ENCODE measurements around the gene OR4K2. TPM values are rescaled to one million over a fixed set of nuclear protein-coding genes. Genes with fewer than 3 reads are reported as not detected.
"Not testable (repeated sequence)": the region's sequence is repeated elsewhere in the genome, so short reads cannot be mapped to it uniquely, and the experiment has no call there.

The OR4K2 gene, protein sequence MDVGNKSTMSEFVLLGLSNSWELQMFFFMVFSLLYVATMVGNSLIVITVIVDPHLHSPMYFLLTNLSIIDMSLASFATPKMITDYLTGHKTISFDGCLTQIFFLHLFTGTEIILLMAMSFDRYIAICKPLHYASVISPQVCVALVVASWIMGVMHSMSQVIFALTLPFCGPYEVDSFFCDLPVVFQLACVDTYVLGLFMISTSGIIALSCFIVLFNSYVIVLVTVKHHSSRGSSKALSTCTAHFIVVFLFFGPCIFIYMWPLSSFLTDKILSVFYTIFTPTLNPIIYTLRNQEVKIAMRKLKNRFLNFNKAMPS
- not detected for total RNA-seq

DNA sequence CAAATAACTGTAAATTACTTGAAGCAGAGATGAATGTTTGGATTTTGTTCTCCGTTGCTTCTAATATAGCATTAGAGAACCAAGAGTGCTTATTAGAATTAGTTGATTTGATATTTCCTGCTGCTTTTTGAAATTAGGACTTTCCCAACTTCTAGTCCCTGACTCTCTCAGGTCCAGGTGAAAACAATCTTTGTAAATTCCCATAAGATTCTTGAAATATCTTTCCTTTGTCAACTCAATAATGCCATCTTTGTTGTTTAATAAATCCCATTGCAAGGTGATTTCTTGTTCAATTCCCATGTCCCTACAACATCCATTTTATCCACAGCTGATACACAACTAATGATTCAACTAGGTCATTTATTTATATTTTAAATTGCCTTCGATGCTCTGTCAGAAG lies at the start of gene OR4K2:
Gene OR4K2 (plus strand): TSS at position 301 of the 400 bp plus-strand sequence. CDS start 1,126 bp downstream, outside the sequence.
- Mint-ChIP-seq H3K9me3 (no peaks in the 10 kb centered on the region), H3K27ac (no peak within 1 kb of the TSS), H3K36me3 (no peaks in the 10 kb centered on the region), H3K4me1 (ENCODE audit: low read depth in 2 of 2) (no peaks in the 10 kb centered on the region), H3K4me3 (no peak within 1 kb of the TSS), H3K27me3 (no peaks in the 10 kb centered on the region)
- ATAC-seq = no peak
- no peak for DNase-seq (ENCODE audit: low spot score)

DNA sequence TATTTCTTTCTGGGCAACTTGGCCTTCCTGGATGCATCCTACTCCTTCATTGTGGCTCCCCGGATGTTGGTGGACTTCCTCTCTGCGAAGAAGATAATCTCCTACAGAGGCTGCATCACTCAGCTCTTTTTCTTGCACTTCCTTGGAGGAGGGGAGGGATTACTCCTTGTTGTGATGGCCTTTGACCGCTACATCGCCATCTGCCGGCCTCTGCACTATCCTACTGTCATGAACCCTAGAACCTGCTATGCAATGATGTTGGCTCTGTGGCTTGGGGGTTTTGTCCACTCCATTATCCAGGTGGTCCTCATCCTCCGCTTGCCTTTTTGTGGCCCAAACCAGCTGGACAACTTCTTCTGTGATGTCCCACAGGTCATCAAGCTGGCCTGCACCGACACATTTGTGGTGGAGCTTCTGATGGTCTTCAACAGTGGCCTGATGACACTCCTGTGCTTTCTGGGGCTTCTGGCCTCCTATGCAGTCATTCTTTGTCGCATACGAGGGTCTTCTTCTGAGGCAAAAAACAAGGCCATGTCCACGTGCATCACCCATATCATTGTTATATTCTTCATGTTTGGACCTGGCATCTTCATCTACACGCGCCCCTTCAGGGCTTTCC lies 47.2 kb upstream of the OR4K2 start:
- not testable (repeated sequence) for H3K4me3 Mint-ChIP-seq; H3K9me3 Mint-ChIP-seq; H3K27ac Mint-ChIP-seq; H3K27me3 Mint-ChIP-seq; DNase-seq (ENCODE audit: low spot score); ATAC-seq; H3K36me3 Mint-ChIP-seq; H3K4me1 Mint-ChIP-seq (ENCODE audit: low read depth in 2 of 2)

DNA sequence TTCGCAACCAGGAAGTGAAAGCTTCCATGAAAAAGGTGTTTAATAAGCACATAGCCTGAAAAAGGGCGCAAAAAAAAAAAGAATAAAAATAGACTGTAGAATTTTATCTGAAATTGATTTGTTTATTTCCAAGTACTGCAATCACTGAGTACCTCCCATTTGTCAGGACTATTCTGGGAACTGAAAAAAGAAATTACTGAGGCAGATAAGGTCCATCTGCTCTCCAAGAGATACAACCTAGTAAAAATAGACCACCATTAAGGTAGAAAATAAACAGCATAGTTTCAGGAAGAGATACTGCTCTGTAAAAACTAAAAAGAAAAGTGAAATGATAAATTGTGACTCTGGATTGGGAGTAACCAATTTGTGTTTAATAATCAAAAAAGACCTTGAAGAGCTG lies 46.6 kb upstream of the OR4K2 start:
- Mint-ChIP-seq H3K36me3 (no peaks in the 10 kb centered on the region), H3K27ac (no peak overlapping the region), H3K27me3 (no peaks in the 10 kb centered on the region), H3K4me1 (ENCODE audit: low read depth in 2 of 2) (no peaks in the 10 kb centered on the region), H3K9me3 (peaks cover 7% of the 10 kb centered on the region), H3K4me3 (no peak overlapping the region)
- DNase-seq (ENCODE audit: low spot score) (no peak), ATAC-seq (no peak)

- not testable (repeated sequence) for H3K27ac Mint-ChIP-seq
Measured at GRCh38 chr14:19834203-19834848, 40.6 kb upstream of the OR4K2 start.

GRCh38 chr14:19838433-19838832 lies 36.5 kb upstream of the OR4K2 start:
- no peaks in the 10 kb centered on the region for H3K27me3 Mint-ChIP-seq
- no peak overlapping the region for H3K27ac Mint-ChIP-seq
- no peak for ATAC-seq
- H3K4me3 Mint-ChIP-seq = no peak overlapping the region
- DNase-seq (ENCODE audit: low spot score) = no peak
- H3K4me1 Mint-ChIP-seq (ENCODE audit: low read depth in 2 of 2) = no peaks in the 10 kb centered on the region
- H3K9me3 Mint-ChIP-seq = peaks cover 3% of the 10 kb centered on the region
- no peaks in the 10 kb centered on the region for H3K36me3 Mint-ChIP-seq

More at GRCh38 chr14:19834203-19834848, 40.6 kb upstream of the OR4K2 start:
- DNase-seq (ENCODE audit: low spot score); H3K4me1 Mint-ChIP-seq (ENCODE audit: low read depth in 2 of 2); H3K27me3 Mint-ChIP-seq; H3K36me3 Mint-ChIP-seq; H3K4me3 Mint-ChIP-seq: not testable (repeated sequence)
- peaks cover 11% of the 10 kb centered on the region for H3K9me3 Mint-ChIP-seq
- peak in 1 of 2 donors; percentile 17 for ATAC-seq

DNA sequence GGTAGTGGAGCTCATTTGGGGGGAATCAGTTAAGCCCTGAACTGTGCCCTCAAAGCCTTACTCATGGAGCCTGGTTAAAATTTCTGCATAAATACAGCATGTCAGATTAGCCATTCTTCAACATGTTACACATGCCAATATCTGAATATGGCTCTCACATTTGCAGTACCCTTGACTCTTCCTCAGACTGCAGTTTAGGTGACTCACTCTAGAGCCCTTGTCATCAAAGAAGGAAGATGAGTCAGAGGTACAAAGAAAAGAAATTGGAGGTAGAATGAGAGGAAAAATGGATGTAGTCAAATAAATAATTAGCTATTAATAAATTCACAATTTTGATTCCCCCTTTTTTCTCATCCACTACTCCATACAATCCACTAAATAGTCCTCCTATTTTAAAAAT lies 23.6 kb upstream of the OR4K2 start:
- no peaks in the 10 kb centered on the region for H3K36me3 Mint-ChIP-seq
- peaks cover 17% of the 10 kb centered on the region for H3K9me3 Mint-ChIP-seq
- ATAC-seq (no peak), DNase-seq (ENCODE audit: low spot score) (no peak)
- H3K4me3 Mint-ChIP-seq = no peak overlapping the region
- no peak overlapping the region for H3K27ac Mint-ChIP-seq
- H3K27me3 Mint-ChIP-seq = peaks cover 0 to 8% of the 10 kb centered on the region in 2 donors
- no peaks in the 10 kb centered on the region for H3K4me1 Mint-ChIP-seq (ENCODE audit: low read depth in 2 of 2)

DNA sequence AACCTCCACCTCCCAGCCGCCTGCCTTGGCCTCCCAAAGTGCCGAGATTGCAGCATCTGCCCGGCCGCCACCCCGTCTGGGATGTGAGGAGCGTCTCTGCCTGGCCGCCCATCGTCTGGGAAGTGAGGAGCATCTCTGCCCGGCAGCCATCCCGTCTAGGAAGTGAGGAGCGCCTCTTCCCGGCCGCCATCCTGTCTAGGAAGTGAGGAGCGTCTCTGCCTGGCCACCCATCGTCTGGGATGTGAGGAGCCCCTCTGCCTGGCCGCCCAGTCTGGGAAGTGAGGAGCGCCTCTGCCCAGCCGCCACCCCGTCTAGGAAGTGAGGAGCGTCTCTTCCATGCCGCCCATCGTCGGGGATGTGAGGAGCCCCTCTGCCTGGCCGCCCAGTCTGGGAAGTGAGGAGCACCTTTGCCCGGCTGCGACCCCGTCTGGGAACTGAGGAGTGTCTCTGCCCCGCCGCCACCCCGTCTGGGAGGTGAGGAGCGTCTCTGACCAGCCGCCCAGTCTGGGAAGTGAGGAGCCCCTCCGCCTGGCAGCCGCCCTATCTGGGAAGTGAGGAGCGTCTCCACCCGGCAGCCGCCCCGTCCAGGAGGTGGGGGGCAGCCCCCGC lies 8.8 kb upstream of the OR4K2 start:
- H3K36me3 Mint-ChIP-seq; H3K27me3 Mint-ChIP-seq; DNase-seq (ENCODE audit: low spot score); H3K9me3 Mint-ChIP-seq; H3K4me1 Mint-ChIP-seq (ENCODE audit: low read depth in 2 of 2); H3K27ac Mint-ChIP-seq; ATAC-seq; H3K4me3 Mint-ChIP-seq: not testable (repeated sequence)

DNA sequence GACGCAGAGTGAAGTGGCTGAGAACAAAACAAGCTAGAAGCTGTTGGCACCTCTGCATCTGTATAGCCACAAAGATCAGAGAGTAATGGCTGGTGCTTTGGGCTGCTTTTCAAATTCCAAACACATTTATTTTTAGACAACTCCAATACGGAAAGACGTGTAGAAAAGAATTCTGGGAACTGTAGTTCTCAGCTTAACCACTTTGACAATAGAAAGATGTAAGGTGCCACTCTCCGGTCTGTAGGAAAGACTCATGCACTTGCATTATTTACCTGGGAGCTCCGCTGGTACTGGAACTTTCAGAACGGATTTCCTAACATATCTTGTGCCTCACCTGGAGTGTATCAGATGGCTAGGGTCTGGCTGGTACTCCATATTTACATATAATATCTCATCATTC lies 1.8 kb upstream of the OR4K2 start:
- H3K36me3 Mint-ChIP-seq = no peaks in the 10 kb centered on the region
- H3K27ac Mint-ChIP-seq = no peak overlapping the region
- DNase-seq (ENCODE audit: low spot score) (no peak), ATAC-seq (no peak)
- no peaks in the 10 kb centered on the region for H3K4me1 Mint-ChIP-seq (ENCODE audit: low read depth in 2 of 2)
- no peaks in the 10 kb centered on the region for H3K27me3 Mint-ChIP-seq
- H3K4me3 Mint-ChIP-seq = no peak overlapping the region
- H3K9me3 Mint-ChIP-seq = no peaks in the 10 kb centered on the region

GRCh38 chr14:19878029-19878642 lies 3.2 kb downstream of the OR4K2 start:
- no peaks in the 10 kb centered on the region for H3K36me3 Mint-ChIP-seq
- DNase-seq (ENCODE audit: low spot score) = no peak
- ATAC-seq = no peak
- no peaks in the 10 kb centered on the region for H3K27me3 Mint-ChIP-seq
- no peak overlapping the region for H3K4me3 Mint-ChIP-seq
- no peaks in the 10 kb centered on the region for H3K9me3 Mint-ChIP-seq
- H3K27ac Mint-ChIP-seq = no peak overlapping the region
- H3K4me1 Mint-ChIP-seq (ENCODE audit: low read depth in 2 of 2) = no peaks in the 10 kb centered on the region

GRCh38 chr14:19895282-19895681 lies 20.3 kb downstream of the OR4K2 start:
- DNase-seq (ENCODE audit: low spot score) (no peak), ATAC-seq (peak in 1 of 2 donors; percentile 28)
- Mint-ChIP-seq H3K9me3 (peaks cover 9% of the 10 kb centered on the region), H3K4me3 (no peak overlapping the region), H3K27ac (no peak overlapping the region), H3K4me1 (ENCODE audit: low read depth in 2 of 2) (no peaks in the 10 kb centered on the region), H3K36me3 (peaks cover 7% of the 10 kb centered on the region), H3K27me3 (no peaks in the 10 kb centered on the region)

GRCh38 chr14:19900999-19901398 lies 26.1 kb downstream of the OR4K2 start:
- Mint-ChIP-seq H3K36me3 (peaks cover 7% of the 10 kb centered on the region), H3K9me3 (peaks cover 14% of the 10 kb centered on the region), H3K27ac (no peak overlapping the region), H3K27me3 (no peaks in the 10 kb centered on the region), H3K4me1 (ENCODE audit: low read depth in 2 of 2) (no peaks in the 10 kb centered on the region), H3K4me3 (no peak overlapping the region)
- DNase-seq (ENCODE audit: low spot score) = no peak
- no peak for ATAC-seq

- DNase-seq (ENCODE audit: low spot score) = no peak
- ATAC-seq = no peak
- Mint-ChIP-seq H3K27ac (no peak overlapping the region), H3K4me1 (ENCODE audit: low read depth in 2 of 2) (no peaks in the 10 kb centered on the region), H3K36me3 (no peaks in the 10 kb centered on the region), H3K4me3 (no peak overlapping the region), H3K27me3 (no peaks in the 10 kb centered on the region), H3K9me3 (peaks cover 7% of the 10 kb centered on the region)
Measured at GRCh38 chr14:19902409-19902808, 27.5 kb downstream of the OR4K2 start.

DNA sequence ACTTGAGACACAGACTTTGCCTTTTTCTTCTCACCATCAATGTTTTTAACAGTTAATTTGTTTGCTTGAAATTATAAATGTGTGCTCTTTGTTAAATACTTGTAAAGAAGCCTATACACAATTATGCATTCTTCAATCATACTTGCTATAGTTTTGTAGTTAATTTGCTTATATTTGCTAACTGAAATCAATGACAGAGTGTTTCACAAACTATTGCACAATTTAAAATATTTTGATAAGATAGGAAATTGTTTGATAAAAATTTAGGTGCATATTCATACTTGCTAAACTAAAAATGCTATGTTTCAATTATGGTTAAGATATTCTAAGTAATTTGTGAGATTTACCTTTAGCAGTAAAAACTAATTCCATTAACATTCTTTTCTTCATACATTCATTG lies 31.7 kb downstream of the OR4K2 start:
- no peak overlapping the region for H3K4me3 Mint-ChIP-seq
- ATAC-seq (no peak), DNase-seq (ENCODE audit: low spot score) (no peak)
- H3K27me3 Mint-ChIP-seq = no peaks in the 10 kb centered on the region
- no peak overlapping the region for H3K27ac Mint-ChIP-seq
- peaks cover 11% of the 10 kb centered on the region for H3K9me3 Mint-ChIP-seq
- H3K4me1 Mint-ChIP-seq (ENCODE audit: low read depth in 2 of 2) = no peaks in the 10 kb centered on the region
- no peaks in the 10 kb centered on the region for H3K36me3 Mint-ChIP-seq

DNA sequence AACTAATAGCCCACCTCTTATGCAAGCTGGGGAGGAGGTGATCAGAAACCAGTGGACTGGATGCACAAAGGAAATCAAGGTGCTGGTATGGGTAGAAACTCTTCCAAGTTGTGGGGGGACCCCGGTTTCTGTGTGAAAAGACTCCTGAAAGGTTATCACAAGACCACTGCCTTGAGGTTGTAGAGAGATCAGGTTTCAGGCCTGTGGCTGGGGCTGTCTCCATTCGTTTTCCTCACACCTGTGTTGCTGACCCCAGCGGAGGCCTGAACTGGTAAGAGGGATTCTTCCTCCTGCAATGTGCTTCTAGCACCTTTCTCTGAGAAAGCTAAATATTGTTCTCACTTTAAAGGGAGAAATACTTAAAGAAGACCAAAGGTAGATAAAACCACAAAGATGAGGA lies 36.2 kb downstream of the OR4K2 start:
- H3K27ac Mint-ChIP-seq = no peak overlapping the region
- H3K4me3 Mint-ChIP-seq = no peak overlapping the region
- H3K4me1 Mint-ChIP-seq (ENCODE audit: low read depth in 2 of 2) = no peaks in the 10 kb centered on the region
- H3K27me3 Mint-ChIP-seq = no peaks in the 10 kb centered on the region
- DNase-seq (ENCODE audit: low spot score) (no peak), ATAC-seq (no peak)
- H3K9me3 Mint-ChIP-seq = peaks cover 12% of the 10 kb centered on the region
- no peaks in the 10 kb centered on the region for H3K36me3 Mint-ChIP-seq

All from natural killer cell treated with Interleukin-12 subunit alpha and Interleukin-12 subunit beta and Interleukin-15 and Interleukin-18, amount 100 ng/mL, for 72 hours (primary cell).